Effector memory CD4-positive, alpha-beta T cell (primary cell): Measurements from ENCODE around the gene EPHB1.

ENCODE experiments used
- DNase-seq, 3 donors: peaks; one replicate each; pipeline ENCODE4 v3.0.0-alpha.2; 2020
- H3K27ac ChIP-seq: 2 replicates; pipeline ENCODE4 v1.7.0; 2013; ENCODE audit warnings: mild to moderate bottlenecking, low read length, moderate library complexity; ENCODE audit not compliant: insufficient read depth, poor library complexity, severe bottlenecking
- H3K27me3 ChIP-seq: replicated peaks from 2 replicates; pipeline ENCODE4 v1.7.0; 2013; ENCODE audit warnings: mild to moderate bottlenecking, low read length; ENCODE audit not compliant: insufficient read depth, control insufficient read depth, poor library complexity, severe bottlenecking
- H3K36me3 ChIP-seq: 2 replicates; pipeline ENCODE4 v1.7.0; 2013; ENCODE audit warnings: mild to moderate bottlenecking, low read length, moderate library complexity; ENCODE audit not compliant: control insufficient read depth, insufficient read depth
- H3K4me1 ChIP-seq: 2 replicates; pipeline ENCODE4 v1.7.0; 2013; ENCODE audit warnings: low read length, mild to moderate bottlenecking; ENCODE audit not compliant: control insufficient read depth, insufficient read depth, poor library complexity, severe bottlenecking
- H3K4me3 ChIP-seq: 2 replicates; pipeline ENCODE4 v1.7.0; 2013; ENCODE audit warnings: low read length, low read depth, mild to moderate bottlenecking; ENCODE audit not compliant: insufficient read depth, poor library complexity, severe bottlenecking
- H3K9me3 ChIP-seq: 2 replicates; pipeline ENCODE4 v1.7.0; 2013; ENCODE audit warnings: mild to moderate bottlenecking, low read length, moderate library complexity; ENCODE audit not compliant: control insufficient read depth

EPHB1 gene

DNA sequence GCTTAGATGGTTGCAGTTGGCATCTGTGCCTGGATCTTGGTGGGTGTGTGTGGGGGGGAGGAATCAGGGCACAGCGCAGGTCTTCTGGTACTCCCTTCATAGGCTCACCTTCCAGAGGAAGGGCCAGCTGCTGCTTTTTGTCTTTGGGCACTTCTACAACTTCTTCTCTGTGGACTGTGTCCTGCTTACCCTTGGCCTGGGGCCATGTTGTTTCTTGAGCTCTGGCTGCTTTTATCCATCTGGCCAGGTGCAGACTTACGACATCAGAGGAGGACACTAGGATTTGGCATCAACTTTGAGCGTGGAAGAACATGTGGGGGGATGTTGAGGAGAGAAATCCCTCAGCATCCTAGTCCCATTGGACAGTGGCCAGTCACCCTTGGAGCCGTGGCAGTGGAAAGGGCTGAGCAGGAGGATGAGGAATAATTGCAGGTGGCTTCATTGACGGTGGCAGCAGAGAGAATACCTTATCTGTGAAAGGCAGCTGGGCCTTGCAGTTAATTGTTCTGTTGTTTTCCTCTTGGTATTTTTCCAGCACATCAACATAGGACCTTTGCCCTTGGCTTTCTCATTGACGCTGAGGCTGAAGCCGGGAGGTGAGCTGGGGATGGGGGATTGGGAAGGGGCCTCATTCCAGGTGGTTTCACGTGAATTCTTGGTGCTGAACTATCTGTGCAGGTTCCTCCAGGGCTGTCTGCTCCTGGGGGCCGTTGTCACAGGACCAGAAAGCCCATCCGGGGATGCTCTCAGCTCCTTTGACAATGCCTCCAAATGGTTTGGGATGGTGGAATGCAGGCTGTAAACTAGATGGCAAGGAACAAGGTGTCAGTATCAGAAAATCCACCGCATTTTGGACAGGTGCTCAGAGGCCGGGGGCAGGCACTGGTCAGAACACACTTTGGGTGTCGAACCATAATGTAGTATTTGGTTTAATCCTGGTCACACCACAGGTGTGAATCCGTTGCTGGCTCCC is 9.7 kb downstream of the EPHB1 start:
- Histone ChIP-seq H3K27me3 (no peaks in the 10 kb centered on the region), H3K4me1 (no peaks in the 10 kb centered on the region), H3K4me3 (no peak overlapping the region), H3K9me3 (no peaks in the 10 kb centered on the region), H3K27ac (no peak overlapping the region), H3K36me3 (no peaks in the 10 kb centered on the region)
- DNase-seq, result no peak

DNA sequence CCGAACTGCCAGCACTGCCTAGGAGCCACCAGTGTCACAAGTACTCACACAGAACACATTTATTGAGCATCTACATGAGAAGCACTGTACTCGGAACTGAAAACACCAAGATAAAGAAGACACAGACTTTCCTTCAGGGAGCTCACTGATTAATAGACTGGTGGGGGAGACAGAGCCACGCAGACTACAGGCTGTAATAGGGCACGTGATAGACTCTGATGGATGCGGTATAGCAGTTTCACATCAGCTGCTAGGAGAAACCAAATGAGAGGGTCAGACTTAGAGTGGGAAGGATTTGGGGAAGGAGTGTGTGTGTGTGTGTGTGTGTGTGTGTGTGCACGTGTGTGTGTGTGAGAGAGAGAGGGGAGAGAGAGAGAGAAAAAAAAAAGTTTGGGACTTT is 12.1 kb downstream of the EPHB1 start:
- no peaks in the 10 kb centered on the region for H3K9me3 ChIP-seq
- H3K27me3 ChIP-seq, result no peaks in the 10 kb centered on the region
- H3K4me1 ChIP-seq, result no peaks in the 10 kb centered on the region
- no peak overlapping the region for H3K4me3 ChIP-seq
- no peak overlapping the region for H3K27ac ChIP-seq
- DNase-seq, result no peak
- H3K36me3 ChIP-seq, result no peaks in the 10 kb centered on the region

DNA sequence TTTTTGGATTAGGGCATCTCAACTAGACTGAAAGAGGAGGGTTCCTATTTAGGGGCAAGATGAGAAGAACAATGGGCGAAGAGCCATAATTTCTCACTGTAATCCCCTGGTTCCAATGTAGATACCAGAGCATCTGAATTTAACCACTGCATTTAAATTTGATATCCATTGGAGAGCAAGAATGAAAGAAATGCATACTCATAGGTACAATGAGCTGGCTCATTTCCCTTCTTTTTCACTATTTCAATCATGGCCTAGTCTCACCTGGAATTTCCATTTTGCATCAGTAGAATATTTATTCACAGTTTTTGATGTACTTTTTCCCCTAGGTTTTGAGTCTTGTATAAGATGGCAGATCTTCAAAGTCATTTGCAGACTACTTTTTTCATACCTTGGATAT is 13.8 kb downstream of the EPHB1 start:
- H3K36me3 ChIP-seq, result no peaks in the 10 kb centered on the region
- H3K27ac ChIP-seq, result no peak overlapping the region
- H3K27me3 ChIP-seq, result no peaks in the 10 kb centered on the region
- DNase-seq, result no peak
- H3K4me3 ChIP-seq, result no peak overlapping the region
- H3K9me3 ChIP-seq, result no peaks in the 10 kb centered on the region
- H3K4me1 ChIP-seq, result no peaks in the 10 kb centered on the region

DNA sequence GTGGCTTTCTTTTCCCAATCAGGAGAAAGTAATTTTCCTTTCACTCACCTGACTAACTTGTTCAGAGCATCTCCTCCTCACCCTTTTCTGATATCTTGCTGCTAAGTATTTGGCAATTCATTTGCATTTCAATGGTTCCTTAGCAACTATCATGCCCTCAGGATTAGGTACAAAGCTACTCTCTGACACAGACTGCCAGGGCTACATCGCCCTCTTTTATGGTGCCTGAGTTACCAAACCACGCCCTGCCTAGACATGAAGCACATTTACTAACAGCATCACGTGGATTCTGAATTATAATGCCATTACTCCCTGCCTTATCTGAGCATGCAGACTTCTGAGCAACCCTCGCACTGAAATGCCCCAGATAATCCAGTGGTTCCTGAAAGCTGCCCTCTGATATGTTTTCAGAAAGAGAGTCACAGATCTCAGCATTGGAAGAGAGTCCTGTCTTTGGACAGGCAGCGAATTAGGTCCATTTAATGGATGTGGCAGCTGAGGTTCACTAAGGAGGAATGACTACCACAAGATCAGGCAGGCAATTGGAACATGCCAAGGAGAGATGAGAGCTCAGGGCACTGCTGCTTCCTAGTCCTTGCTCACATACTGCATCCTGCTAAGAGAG is 14.5 kb downstream of the EPHB1 start:
- Histone ChIP-seq H3K27ac (no peak overlapping the region), H3K27me3 (no peaks in the 10 kb centered on the region), H3K4me3 (no peak overlapping the region), H3K9me3 (no peaks in the 10 kb centered on the region), H3K36me3 (no peaks in the 10 kb centered on the region), H3K4me1 (no peaks in the 10 kb centered on the region)
- no peak for DNase-seq

DNA sequence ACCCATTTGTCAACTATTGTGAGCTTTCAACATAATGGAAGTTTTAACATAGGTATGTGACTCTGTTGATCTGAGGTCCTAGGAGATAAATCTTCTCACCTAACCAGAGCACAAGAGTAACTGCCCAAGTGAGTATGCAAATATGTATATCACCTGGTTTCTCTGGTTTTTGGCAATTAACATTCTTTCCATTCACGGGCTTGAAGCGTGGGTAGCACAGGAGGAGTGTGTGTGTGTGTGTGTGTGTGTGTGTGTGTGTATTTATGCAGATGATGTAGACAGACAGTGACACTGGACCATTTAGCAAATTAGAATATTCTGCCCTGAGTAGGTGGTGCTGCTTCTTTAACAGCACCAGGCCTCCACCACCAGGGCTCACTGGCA is 15.0 kb downstream of the EPHB1 start:
- H3K4me3 ChIP-seq, result no peak overlapping the region
- no peak for DNase-seq
- H3K27me3 ChIP-seq, result no peaks in the 10 kb centered on the region
- H3K27ac ChIP-seq, result no peak overlapping the region
- no peaks in the 10 kb centered on the region for H3K9me3 ChIP-seq
- H3K4me1 ChIP-seq, result no peaks in the 10 kb centered on the region
- H3K36me3 ChIP-seq, result no peaks in the 10 kb centered on the region

DNA sequence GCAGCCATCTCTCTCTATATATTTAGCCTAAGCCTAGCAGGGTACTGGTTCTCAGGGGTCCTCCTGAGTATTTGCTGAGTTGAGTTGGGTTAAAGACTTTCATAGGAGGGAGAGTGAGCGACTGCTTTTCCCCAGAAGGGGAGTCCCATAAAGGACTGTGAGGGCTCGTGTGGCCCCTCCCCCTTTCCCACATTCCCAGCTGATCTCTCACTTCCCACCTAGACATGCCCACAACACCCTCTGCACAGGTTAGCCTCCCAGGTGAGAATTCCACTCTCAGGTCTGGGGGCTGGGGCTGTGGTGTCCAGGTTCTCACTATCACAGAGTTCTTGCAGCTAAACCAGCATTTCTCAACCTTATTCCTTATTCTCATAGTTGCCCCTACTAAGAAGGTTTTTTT is 15.8 kb downstream of the EPHB1 start:
- no peaks in the 10 kb centered on the region for H3K36me3 ChIP-seq
- no peak overlapping the region for H3K4me3 ChIP-seq
- H3K27me3 ChIP-seq, result no peaks in the 10 kb centered on the region
- no peak for DNase-seq
- no peaks in the 10 kb centered on the region for H3K9me3 ChIP-seq
- H3K27ac ChIP-seq, result no peak overlapping the region
- no peaks in the 10 kb centered on the region for H3K4me1 ChIP-seq

DNA sequence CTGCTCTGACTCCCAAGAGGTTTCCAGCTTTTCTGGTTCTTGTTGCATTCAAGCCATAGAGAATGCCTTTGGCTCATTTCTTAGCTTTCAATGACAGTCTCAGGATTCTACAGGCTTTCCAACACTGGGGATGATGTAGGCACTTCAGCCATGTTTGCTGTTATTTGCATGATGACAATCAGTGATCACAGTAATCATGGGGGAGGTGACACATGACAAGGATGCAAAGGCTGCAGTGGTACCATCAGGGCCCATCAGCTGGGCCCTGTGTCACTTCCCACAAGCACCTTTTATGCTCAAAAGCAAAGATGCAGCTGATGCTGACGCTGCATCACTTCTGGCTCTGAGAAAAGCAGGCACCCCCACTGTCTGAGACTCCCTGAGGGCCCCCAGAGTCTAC is 18.6 kb downstream of the EPHB1 start:
- Histone ChIP-seq H3K4me3 (no peak overlapping the region), H3K4me1 (no peaks in the 10 kb centered on the region), H3K36me3 (no peaks in the 10 kb centered on the region), H3K27me3 (no peaks in the 10 kb centered on the region), H3K27ac (no peak overlapping the region), H3K9me3 (no peaks in the 10 kb centered on the region)
- no peak for DNase-seq

DNA sequence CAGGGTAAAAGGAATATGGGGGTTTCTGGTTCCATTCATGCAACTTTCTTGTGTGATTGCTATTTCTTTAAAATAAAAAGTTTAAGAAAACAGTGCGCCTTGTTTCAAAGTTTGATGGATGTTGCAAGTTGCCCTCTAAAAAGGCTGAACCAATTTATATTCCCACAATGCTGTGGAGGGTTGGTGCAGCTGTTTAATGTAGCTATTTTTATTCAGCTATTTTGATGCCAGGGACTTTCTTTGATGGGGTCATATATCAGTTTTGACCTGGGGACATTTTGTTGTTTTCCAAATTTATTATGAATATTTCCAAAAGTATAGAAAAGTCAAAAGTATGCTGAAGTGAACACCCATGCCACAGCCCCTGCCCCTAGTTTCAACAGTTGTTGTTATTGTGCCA is 20.5 kb downstream of the EPHB1 start:
- Histone ChIP-seq H3K4me1 (no peaks in the 10 kb centered on the region), H3K36me3 (no peaks in the 10 kb centered on the region), H3K27me3 (no peaks in the 10 kb centered on the region), H3K4me3 (no peak overlapping the region), H3K27ac (no peak overlapping the region), H3K9me3 (no peaks in the 10 kb centered on the region)
- DNase-seq, result no peak

DNA sequence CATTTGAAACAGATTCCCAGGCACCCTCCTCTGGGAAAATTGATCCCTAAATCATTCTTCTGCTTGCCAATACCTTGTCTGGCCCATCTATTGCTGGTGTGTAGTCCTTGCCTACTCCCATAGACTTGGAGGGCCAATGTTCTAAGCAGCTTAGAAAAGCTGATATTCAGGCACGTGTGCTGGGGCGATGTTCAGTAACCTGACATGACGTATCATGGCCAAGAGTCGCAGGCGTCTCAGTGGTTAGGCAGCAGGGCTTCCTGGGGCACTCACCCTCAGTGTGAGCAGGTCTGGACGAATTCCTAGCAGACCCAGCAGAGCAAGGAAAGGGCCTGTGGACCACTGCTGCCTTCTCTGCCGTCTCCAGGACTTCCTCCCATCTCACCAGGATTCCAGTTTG is 21.6 kb downstream of the EPHB1 start:
- Histone ChIP-seq H3K36me3 (no peaks in the 10 kb centered on the region), H3K27me3 (no peaks in the 10 kb centered on the region), H3K4me1 (no peaks in the 10 kb centered on the region), H3K4me3 (no peak overlapping the region), H3K27ac (no peak overlapping the region), H3K9me3 (no peaks in the 10 kb centered on the region)
- no peak for DNase-seq

DNA sequence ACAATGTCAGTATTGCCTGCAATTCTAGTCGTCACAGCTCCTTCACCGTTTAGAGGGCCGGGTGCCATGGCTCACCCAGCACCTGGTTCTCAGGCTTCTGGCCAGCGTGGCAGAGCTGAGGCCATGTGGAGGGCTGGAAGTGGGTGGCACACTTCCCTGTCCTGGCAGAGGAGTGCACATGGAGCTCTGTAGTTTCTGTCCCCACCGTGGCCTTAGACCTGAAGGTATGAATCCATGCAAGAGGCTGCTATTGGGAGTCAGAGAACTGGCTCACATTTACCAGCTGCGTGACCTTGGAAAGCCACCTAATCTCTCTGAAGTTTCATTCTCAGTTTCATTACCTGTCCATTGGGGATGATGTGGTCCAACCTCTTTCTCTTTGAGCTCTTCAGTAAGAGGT is 22.2 kb downstream of the EPHB1 start:
- H3K4me1 ChIP-seq, result no peaks in the 10 kb centered on the region
- no peak overlapping the region for H3K4me3 ChIP-seq
- no peak for DNase-seq
- H3K27me3 ChIP-seq, result no peaks in the 10 kb centered on the region
- H3K9me3 ChIP-seq, result no peaks in the 10 kb centered on the region
- no peaks in the 10 kb centered on the region for H3K36me3 ChIP-seq
- H3K27ac ChIP-seq, result no peak overlapping the region
